HG02610 (cell line): ENCODE results near the gene LDB3.
A peak's percentile ranks its signal among the peaks of the same experiment; 100 is the strongest.

Experiments
- ATAC-seq: cut with Tn5 transposase; IDR thresholded peaks from one replicate; pipeline ENCODE4 v1.9.1; 2021; ENCODE audit warnings: mild to moderate bottlenecking, moderate library complexity; ENCODE audit not compliant: unreplicated experiment

The LDB3 gene

DNA sequence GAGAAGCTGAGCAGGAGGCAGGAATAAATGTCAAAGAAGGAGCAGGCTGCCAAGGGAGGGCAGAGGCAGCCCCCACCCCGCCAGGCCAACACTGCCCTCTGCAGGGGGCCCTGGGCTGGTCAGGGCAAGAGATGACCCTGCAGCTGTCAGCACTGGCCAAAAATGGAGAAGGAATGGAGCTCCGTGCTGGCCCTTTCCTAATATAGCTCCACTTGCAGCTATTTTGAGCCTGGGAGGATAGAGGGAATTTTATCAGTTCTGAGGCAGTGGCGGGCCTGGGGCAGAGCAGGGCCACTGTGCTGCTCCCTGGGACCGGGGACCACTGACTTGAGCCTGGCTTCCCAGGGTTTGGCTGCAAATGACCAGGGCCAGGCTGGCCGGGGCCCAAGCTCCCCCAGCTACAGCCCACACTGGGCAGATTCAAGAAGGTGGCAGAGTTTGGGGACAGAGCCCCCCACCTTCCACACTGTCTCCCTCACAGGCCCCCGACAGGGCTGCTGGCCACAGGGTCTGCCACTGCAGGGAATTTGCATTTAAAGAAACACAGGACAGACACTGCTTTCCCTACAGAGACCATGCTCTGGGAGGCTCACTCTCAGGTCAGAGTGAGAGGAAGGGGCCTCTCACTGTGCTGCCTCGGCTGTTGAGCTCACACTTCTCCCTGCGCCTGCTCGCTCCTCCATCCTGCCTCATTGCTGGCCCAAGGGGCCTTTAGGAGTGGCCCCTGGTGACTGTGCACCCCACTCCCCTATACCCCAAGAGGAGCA is 16.2 kb downstream of the LDB3 start:
- no peak for ATAC-seq

DNA sequence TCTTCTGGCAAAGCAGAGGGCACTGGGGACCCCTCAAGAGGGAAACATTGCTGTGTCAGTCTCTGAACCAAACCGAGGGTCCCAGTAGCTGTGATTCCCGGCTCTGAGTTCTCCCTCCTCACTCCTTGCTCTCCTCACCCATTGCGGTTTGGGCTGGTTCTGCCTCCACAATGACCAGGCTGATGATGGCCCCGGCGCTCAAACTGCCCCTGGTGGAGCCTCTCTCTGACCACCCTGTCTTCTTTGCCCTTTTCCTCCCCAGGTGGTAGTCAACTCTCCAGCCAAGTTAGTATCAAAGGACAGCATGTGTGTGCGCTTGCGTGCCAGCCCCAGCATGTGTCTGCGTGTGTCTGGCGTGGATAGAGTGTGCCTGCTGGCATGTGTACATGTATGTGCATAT is 17.1 kb downstream of the LDB3 start:
- no peak for ATAC-seq

DNA sequence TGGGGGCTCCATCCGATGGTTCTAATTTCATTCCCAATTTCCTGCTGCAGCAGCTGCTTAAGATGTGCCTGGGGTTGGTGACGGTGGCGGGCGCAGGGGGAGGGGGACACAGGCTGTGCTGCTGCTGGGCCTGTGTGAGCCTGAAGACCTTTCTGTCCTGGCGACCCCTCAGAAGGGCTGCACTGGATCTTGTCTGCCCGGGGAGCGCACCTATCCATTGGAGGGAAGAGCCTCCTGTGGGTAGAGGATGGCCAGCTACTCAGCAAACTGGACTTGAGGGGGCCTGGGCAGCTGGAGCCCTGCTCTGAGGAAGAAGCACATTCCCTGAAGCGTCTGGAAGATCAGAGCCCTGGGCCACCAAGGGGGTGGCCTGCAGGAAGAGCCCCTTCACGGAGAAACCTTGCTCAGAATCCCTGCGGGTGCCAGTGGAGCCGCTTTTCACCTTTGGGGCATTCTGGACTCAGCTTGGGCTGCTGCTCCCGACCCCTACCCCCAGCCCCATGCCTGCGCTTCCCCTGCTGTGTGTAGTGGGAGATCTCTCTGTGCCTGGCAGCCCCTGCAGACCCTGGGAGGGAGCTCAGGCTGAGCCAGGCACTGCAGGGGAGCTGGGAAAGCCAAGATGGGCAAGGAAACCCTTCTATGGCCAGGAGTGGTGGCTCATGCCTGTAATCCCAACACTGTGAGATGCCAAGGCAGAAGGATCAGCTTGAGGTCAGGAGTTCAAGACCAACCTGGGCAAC is 17.8 kb downstream of the LDB3 start:
- ATAC-seq = no peak

DNA sequence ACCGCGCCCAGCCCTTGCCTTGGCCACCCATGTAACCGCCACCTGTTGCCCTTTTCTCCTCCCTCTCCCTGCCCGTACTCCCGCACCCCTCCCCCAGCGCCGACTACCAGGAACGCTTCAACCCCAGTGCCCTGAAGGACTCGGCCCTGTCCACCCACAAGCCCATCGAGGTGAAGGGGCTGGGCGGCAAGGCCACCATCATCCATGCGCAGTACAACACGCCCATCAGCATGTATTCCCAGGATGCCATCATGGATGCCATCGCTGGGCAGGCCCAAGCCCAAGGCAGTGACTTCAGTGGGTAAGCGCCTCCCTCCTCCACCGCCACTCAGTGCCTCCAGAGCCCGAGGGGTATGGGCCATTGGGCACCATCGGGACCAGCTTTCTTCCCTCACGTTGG is 18.7 kb downstream of the LDB3 start:
- ATAC-seq = no peak

GRCh38 chr10:86687750-86688149 is 19.4 kb downstream of the LDB3 start:
- ATAC-seq = no peak

GRCh38 chr10:86688398-86688921 is 20.1 kb downstream of the LDB3 start:
- ATAC-seq = peak; percentile 86

GRCh38 chr10:86689146-86689545 is 20.8 kb downstream of the LDB3 start:
- no peak for ATAC-seq

- no peak for ATAC-seq
Observed at GRCh38 chr10:86690231-86690630, 21.9 kb downstream of the LDB3 start.

- no peak for ATAC-seq
Observed at GRCh38 chr10:86690657-86691084, 22.4 kb downstream of the LDB3 start.

DNA sequence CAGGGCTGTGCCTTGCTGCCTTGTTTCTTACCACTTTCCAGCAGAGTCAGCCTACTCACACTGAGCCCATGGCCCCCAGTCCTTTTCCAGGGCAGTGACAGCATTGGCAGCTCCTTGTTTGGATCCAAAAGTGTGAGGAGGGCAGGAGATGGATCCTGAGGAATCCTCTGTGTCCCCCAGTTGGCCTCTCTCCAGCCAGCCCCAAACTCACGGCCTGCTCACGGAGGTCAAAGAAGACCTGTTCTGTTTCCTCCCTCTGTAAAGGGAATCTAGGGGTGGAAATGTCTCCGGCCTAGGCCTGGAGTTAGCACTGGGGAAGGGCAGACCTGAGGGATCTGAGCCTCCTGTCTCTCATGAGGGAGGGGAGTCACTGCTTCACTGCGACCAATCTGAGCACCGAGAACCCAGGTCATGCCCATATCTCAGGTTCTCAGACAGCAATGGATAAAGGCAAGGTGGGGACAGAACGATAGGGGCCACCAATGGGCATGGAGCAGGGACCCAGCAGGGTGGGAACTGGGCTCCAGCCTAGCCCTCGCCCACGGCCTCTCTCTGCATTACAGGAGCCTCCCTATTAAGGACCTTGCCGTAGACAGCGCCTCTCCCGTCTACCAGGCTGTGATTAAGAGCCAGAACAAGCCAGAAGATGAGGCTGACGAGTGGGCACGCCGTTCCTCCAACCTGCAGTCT is 23.2 kb downstream of the LDB3 start:
- ATAC-seq = no peak

DNA sequence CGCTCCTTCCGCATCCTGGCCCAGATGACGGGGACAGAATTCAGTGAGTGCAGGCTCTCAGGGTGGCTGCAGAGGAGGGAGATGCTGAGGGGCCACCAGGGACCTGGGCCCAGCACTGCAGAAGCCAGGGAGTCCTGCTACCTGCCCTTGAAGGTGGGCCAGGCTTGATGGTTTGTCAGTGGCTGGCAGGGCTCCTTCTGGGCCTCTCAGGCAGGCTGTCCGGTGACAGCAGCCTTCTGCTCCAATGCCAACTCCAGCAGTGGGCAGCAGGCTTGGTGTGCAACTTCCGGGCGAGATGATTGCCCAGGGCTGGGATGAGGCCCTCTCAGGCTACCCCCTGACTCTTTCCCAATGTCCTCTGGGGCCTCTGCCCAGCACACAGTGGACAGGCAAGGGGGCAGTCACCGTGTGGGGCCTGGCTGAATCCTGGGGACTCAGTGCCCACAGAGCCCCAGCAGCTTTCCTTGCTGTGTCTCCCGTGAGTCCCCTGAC is 23.8 kb downstream of the LDB3 start:
- no peak for ATAC-seq

DNA sequence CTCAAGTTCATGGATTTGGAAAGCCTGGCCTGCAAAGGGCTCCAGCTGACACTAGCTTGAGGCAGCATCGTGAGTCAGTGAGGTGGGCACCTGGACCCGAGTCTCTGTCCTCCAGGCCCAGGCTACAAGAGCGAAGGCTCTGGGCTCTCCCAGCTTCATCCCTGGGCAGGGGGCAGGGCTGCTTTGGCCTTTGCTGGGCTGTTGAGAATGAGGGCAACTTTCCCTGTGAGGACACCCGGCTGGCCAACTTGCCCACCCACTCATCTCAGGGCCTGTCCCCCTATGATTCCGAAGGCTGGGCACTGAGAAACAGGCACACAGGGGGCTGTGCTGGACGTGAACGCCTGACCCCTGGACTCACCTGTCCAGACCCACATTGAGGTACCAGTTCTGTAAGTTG is 24.4 kb downstream of the LDB3 start:
- no peak for ATAC-seq

DNA sequence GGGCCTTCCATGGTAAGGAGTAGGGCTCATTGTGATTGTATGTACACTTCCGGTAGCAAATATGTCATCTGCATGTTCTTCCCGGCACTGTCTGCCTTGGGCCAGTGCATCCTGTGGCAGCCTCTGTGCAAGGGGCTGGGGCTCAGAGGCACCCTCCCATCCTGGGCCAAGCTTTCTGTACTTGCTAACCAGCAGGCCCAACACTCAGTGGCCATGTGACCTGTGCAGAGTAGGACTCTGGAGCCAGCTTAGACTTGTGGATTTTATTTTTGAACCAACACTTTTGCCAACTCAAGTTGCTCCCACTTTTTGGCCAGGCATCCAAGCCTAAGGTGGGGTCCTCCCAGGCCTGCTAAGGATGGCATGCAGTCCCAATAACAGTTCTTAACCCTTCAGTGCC is 25.0 kb downstream of the LDB3 start:
- no peak for ATAC-seq

GRCh38 chr10:86693721-86694369 is 25.5 kb downstream of the LDB3 start:
- ATAC-seq = no peak

DNA sequence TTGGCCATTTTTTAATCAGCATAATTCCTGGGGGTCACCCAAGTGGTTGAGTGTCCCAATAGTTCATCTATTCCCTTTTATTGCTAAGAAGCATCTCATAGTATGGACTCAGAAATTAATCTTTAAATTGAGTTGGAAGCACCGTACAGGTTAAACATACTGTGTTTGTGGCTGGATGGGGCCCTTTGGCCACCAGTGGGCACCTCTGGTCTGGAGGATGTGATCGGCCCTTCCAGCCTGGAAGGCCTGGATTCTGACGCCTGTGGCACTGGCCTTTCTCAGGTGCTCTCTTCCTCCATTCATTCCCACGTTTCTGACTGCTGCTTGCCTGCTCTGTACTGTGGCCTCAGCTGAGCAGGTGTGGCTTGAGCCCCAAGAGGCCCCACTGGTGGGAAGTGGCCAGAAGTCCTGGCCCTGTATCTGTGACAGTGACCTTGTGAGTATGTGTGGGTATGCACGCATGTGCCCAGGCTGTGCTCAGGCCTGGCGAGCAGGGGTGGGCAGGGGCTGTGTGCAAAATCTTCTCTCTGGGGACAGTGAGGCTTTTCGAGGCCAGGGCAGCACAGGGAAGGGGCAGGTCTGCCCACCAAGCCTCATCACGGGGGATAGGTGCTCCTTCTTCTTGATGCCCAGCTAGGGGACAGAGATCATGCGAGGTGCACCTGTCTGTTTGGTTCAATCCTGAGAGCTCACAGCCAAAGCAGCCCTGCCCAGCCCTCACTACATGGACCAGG is 30.1 kb downstream of the LDB3 start:
- ATAC-seq = no peak

DNA sequence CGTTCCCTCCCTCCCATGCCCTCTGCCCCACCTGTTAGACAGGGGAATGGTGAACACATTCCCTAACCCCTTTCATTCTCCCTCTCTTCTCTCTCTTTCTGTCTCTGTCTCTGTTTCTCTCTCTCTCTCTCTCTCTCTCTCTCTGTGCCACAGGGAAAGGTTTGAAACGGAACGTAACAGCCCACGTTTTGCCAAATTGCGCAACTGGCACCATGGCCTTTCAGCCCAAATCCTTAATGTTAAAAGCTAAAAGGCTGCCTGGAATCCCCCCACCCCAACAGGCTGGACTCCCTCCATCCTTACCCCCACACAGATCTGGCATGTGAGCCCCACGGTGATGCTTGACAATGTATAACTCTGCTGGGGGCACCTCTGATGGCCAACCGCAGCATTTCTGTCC is 30.8 kb downstream of the LDB3 start:
- ATAC-seq = no peak

GRCh38 chr10:86699541-86699940 is 31.2 kb downstream of the LDB3 start:
- no peak for ATAC-seq

DNA sequence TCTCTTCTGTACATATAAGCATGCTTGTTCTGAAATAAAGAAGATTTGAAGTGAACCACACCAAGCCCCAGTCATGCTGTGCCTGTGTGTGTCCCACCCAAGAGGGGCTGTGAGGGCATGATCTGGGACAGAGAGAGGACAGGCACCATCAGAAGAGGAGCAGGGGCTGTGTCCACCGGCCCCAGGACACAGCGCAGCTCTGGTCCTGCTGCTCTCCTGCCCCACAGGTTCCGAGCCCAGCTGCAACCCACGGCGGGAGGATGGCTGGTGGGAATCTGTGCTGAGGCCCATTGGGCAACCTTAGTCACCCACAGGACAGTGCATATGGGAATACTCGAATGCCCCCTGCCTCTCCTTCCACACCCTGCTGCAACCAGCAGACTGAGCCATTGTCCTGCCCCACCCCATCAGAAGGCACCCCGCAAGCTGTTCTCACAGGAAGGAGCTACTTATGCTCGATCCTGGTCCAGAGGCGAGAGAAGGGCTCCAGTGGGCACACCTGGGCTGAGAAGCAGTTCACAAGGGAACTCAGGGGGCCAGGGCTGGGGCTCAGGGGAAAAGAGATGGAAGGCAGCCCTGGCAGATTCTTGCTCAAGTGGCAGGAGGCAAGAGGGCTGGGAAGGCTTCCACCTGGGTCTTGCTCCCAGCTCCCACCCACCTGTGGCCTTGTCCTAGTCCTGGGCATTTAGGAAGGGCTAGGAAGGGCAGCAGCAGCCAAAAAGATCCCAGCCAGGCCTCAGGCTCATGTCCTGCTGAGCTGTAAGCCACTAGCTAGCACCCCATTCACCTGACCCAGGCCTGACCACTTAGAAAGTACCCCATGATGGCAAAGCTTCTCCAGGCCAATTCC is 31.9 kb downstream of the LDB3 start:
- no peak for ATAC-seq

- ATAC-seq = no peak
Observed at GRCh38 chr10:86700851-86701617, 32.7 kb downstream of the LDB3 start.
